ENCODE measurements around the gene TRIM7. TPM values are rescaled to one million over a fixed set of nuclear protein-coding genes. Genes with fewer than 3 reads are reported as not detected.
A peak's percentile ranks its signal among the peaks of the same experiment; 100 is the strongest.

TRIM7 gene
- total RNA-seq, 3 donors from 2014 or later: 1.5 to 3.9 (median 3.2) TPM

DNA sequence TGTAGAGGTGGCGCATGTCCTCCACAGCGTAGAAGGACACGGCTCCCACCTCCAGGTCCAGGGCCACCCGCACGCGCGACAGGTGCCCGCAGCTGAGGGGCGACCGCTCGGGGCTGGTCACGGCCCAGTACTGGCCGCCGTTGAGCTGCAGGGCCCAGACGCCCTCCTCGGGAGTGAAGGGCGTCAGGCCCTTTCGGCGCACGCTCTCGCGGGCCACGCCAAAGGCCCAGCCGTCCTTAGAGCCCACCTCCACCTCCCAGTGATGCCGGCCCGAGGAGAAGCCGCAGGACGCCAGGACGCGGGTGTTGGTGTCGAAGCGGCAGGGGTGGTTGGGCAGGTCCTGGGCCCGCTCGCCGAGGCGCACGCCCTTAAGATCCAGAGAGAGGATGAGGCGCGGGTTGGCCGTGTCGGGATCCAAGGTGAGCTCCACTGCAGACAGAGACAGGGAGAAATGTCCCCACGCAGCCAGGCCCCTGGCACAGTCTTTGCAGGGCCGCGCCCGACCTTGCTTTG lies 9.7 kb downstream of the TRIM7 start:
- Histone ChIP-seq H3K36me3 (ENCODE audit: low read depth) (no peaks in the 10 kb centered on the region), H3K4me1 (ENCODE audit: low read depth) (no peaks in the 10 kb centered on the region), H3K9me3 (no peaks in the 10 kb centered on the region), H3K4me3 (no peak overlapping the region)
- TF ChIP-seq, protein P1, sequence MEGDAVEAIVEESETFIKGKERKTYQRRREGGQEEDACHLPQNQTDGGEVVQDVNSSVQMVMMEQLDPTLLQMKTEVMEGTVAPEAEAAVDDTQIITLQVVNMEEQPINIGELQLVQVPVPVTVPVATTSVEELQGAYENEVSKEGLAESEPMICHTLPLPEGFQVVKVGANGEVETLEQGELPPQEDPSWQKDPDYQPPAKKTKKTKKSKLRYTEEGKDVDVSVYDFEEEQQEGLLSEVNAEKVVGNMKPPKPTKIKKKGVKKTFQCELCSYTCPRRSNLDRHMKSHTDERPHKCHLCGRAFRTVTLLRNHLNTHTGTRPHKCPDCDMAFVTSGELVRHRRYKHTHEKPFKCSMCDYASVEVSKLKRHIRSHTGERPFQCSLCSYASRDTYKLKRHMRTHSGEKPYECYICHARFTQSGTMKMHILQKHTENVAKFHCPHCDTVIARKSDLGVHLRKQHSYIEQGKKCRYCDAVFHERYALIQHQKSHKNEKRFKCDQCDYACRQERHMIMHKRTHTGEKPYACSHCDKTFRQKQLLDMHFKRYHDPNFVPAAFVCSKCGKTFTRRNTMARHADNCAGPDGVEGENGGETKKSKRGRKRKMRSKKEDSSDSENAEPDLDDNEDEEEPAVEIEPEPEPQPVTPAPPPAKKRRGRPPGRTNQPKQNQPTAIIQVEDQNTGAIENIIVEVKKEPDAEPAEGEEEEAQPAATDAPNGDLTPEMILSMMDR (IDR thresholded peaks at IDR 0.05): no peak
- no peak for DNase-seq
- ATAC-seq: no peak
- intact Hi-C loops (cut with DNase I, micrococcal nuclease): no loop called here

DNA sequence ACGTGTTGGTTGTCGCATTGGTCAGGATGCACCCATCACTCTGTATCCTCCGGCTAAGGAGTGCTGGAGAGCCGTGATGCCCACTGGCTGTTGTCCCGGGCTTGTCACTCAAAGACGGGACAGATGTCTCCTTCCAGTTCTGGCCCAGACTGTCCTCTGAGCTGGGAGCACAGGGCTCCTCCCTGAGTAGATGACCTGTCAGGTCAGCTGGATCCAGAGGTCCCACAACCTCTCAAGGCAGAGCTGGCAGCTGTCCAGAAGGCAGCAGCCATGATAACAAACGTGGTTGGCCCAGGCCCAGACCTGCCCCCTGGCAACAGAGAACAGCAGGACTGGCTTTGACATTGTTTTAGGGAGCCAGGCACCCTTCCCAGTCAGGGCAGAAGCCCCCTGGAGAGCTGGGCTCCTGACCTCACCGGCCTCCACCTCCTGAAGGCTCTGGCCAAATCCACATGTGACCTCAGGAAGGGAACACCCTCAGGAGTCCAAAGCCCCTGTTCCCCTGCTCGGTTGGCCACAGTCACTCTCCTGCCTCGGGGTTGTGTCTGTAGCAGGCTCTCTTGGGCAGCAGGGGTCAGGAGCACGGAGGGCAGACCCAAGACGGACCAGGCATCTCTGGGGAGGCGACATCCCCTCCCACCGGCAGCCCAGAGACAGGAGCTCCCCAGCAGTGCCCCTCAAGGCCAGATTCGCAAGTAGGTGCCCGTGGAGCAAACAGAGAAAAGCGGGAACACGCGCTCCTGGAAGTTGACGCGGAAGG lies 10.3 kb downstream of the TRIM7 start:
- TF ChIP-seq, protein P1 (IDR thresholded peaks at IDR 0.05): no peak

DNA sequence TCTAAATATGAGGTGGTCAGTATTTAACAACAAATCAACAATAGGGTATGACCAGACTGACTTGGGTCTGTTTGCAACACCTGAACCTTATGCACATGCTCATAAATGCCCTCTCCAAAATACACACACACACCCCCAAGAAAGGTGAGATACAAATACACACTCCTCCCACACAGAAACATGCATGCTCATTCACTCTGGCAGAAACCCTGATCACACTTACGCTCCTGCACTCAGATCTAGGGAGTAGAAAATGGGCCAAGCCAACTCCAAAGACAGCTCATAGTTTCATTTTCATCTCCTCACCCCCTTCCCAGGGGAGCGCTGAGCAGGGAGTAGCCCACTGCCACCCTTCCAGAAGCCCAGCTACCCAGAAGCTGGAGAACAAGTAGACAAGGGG lies 11.3 kb downstream of the TRIM7 start:
- DNase-seq (no peak), ATAC-seq (no peak)
- no peak overlapping the region for H3K4me3 ChIP-seq
- TF ChIP-seq, protein P1 (IDR thresholded peaks at IDR 0.05): no peak
- no peaks in the 10 kb centered on the region for H3K9me3 ChIP-seq
- H3K4me1 ChIP-seq (ENCODE audit: low read depth): no peaks in the 10 kb centered on the region
- H3K36me3 ChIP-seq (ENCODE audit: low read depth): no peaks in the 10 kb centered on the region
- intact Hi-C loops (cut with DNase I, micrococcal nuclease): no loop called here

More for the DNA sequence above, 10.3 kb downstream of the TRIM7 start:
- Histone ChIP-seq H3K36me3 (ENCODE audit: low read depth) (no peaks in the 10 kb centered on the region), H3K4me1 (ENCODE audit: low read depth) (no peaks in the 10 kb centered on the region), H3K4me3 (no peak overlapping the region), H3K9me3 (no peaks in the 10 kb centered on the region)
- DNase-seq (no peak), ATAC-seq (no peak)
- intact Hi-C loops (cut with DNase I, micrococcal nuclease): no loop called here

DNA sequence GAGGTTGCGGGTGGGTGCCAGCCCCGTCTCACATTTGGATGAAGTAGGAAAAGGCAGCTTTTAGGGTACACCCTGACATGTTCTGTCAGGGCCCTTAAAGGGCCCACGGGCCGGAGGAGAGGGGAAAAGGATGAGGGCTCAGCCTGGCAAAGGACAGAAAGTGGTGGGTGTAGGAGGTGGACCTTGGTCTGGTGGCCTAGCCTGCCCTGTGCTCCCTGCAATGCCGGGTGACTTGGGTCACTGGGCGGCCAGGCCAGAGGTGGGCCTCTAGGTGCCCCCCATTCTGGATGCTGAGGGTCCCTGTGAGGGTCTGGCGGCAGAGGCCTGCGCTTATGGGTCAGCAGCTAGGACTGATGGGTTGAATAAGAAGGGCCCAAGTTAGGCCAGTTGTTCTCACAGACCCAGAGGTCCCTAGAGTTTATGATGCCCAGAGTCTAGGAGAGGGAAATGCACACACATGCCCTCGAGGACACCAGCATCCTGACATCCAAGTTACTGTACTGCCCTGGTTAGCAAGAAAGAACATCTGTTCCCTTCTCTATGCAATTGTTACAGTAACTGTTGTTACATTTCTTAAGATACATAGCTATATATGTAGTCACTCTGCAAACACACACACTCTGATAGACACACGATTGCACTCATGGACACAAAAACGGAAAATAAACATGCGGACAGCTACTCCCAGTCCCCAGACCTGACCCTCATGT lies 12.5 kb downstream of the TRIM7 start:
- no peak for ATAC-seq
- H3K4me3 ChIP-seq: peak overlapping the region; percentile 40
- DNase-seq: peak in 1 of 3 donors; percentile 58
- no peaks in the 10 kb centered on the region for H3K36me3 ChIP-seq (ENCODE audit: low read depth)
- no peaks in the 10 kb centered on the region for H3K4me1 ChIP-seq (ENCODE audit: low read depth)
- TF ChIP-seq, protein P1 (IDR thresholded peaks at IDR 0.05): no peak
- intact Hi-C loops (cut with DNase I, micrococcal nuclease): no loop called here
- H3K9me3 ChIP-seq: no peaks in the 10 kb centered on the region

DNA sequence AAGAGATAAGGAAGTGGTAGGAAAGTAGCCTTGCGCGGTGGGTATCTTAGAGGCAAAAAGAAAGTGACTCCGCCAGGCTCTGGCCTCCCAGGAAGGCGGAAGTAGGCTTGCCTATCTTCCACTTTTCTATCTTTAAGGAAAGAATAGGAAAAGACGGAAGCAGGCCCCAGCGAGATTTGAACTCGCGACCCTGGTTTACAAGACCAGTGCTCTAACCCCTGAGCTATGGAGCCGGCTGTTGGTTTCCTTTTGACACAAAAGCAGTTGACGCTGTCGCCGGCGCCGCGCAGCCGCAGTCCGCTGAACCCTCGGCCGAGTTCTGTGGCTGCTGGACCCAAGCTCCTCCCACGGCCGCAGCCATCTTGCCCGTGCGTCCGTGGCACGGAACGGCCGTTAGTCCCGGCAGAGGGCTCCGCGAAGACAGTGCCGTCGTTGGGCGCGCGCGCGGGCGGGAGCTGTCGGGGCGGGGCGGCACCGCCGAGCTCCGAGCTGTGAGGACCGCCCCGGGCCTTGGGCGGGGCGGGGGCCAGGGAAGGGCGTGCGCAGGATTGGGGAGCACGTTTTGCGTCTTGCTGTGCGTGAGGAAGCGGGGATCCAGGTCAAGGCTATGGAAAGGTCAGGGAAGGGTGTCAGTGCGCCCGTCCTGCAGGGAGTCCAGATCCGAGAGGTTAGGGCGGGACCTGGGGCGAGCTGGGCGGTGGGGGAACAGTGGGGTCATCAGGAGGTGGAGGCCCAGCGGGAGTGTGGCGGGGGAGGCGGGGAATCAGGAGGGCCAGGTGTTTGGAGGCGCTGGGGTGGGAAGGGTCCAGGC lies 13.3 kb downstream of the TRIM7 start:
- Histone ChIP-seq H3K36me3 (ENCODE audit: low read depth) (no peaks in the 10 kb centered on the region), H3K4me1 (ENCODE audit: low read depth) (no peaks in the 10 kb centered on the region), H3K4me3 (peak overlapping the region; percentile 40), H3K9me3 (no peaks in the 10 kb centered on the region)
- TF ChIP-seq, protein P1 (IDR thresholded peaks at IDR 0.05): no peak
- intact Hi-C loops (cut with DNase I, micrococcal nuclease): no loop called here
- peak; percentile 83 for ATAC-seq
- DNase-seq: peak; percentile 95 to 98 (median 96)

All from mucosa of descending colon (tissue), 3 donors.